Measurements from ENCODE around the gene STK40. TPM values are rescaled to one million over a fixed set of nuclear protein-coding genes. Genes with fewer than 3 reads are reported as not detected.

Gene STK40
- total and polyA plus RNA-seq, 2 experiments from 2014 or later: 8.1 to 20.2 TPM

GRCh38 chr1:36323636-36324352 lies 61.9 kb downstream of the STK40 start, which contains the start of gene EVA1B:
EVA1B (minus strand) TSS chr1:36323645; CDS start chr1:36323037, 608 bp downstream.
- H3K9me2 ChIP-seq (ENCODE audit: insufficient read depth): no peaks in the 10 kb centered on the region; the same call in 1 of the 2 replicates
- H3F3A ChIP-seq (replicated peaks; ENCODE audit: low read depth): peaks cover 22% of the 10 kb centered on the region
- peaks cover 47% of the 10 kb centered on the region for H3K27me3 ChIP-seq (ENCODE audit: insufficient read depth)
- peak within 1 kb of the TSS; percentile 94 for H3K4me2 ChIP-seq
- ATAC-seq (peak; percentile 6), DNase-seq (ENCODE audit: low spot score) (peak; percentile 76)
- no peak within 1 kb of the TSS for H3K27ac Mint-ChIP-seq
- no peaks in the 10 kb centered on the region for H3K9me3 Mint-ChIP-seq
- peak within 1 kb of the TSS; percentile 80 for H3K4me3 Mint-ChIP-seq
- peaks cover 3% of the 10 kb centered on the region for H3K36me3 Mint-ChIP-seq (ENCODE audit: low read depth)
- H3K27me3 Mint-ChIP-seq (ENCODE audit: insufficient read depth, low read depth, poor library complexity): peaks cover 31% of the 10 kb centered on the region
- TF ChIP-seq ZNF462 (CRISPR knock-in tag; IDR thresholded peaks at IDR 0.05) (no peak), ZNF331 (CRISPR knock-in tag; IDR thresholded peaks at IDR 0.05; ENCODE audit: low read depth) (no peak), CREB1 (CRISPR knock-in tag; IDR thresholded peaks at IDR 0.05; ENCODE audit: low read depth) (no peak)
- TF ChIP-seq, protein P1, sequence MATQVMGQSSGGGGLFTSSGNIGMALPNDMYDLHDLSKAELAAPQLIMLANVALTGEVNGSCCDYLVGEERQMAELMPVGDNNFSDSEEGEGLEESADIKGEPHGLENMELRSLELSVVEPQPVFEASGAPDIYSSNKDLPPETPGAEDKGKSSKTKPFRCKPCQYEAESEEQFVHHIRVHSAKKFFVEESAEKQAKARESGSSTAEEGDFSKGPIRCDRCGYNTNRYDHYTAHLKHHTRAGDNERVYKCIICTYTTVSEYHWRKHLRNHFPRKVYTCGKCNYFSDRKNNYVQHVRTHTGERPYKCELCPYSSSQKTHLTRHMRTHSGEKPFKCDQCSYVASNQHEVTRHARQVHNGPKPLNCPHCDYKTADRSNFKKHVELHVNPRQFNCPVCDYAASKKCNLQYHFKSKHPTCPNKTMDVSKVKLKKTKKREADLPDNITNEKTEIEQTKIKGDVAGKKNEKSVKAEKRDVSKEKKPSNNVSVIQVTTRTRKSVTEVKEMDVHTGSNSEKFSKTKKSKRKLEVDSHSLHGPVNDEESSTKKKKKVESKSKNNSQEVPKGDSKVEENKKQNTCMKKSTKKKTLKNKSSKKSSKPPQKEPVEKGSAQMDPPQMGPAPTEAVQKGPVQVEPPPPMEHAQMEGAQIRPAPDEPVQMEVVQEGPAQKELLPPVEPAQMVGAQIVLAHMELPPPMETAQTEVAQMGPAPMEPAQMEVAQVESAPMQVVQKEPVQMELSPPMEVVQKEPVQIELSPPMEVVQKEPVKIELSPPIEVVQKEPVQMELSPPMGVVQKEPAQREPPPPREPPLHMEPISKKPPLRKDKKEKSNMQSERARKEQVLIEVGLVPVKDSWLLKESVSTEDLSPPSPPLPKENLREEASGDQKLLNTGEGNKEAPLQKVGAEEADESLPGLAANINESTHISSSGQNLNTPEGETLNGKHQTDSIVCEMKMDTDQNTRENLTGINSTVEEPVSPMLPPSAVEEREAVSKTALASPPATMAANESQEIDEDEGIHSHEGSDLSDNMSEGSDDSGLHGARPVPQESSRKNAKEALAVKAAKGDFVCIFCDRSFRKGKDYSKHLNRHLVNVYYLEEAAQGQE (IDR thresholded peaks at IDR 0.05; ENCODE audit: unreplicated experiment): no peak
- peaks cover 18% of the 10 kb centered on the region for H3K4me1 ChIP-seq (ENCODE audit: insufficient read depth)
- peaks cover 15% of the 10 kb centered on the region for H3K4me1 Mint-ChIP-seq
- no peaks in the 10 kb centered on the region for H3K36me3 ChIP-seq (ENCODE audit: insufficient read depth)
- peak within 1 kb of the TSS; percentile 78; the same call in 1 of the 2 replicates for H2AFZ ChIP-seq
- H3K27ac ChIP-seq (ENCODE audit: low read depth): no peak within 1 kb of the TSS
- H3K4me3 ChIP-seq: peak within 1 kb of the TSS; percentile 88
- H3K79me2 ChIP-seq (replicated peaks; ENCODE audit: insufficient read depth): no peaks in the 10 kb centered on the region
- H4K20me1 ChIP-seq (replicated peaks; ENCODE audit: insufficient read depth): no peaks in the 10 kb centered on the region
